ENCODE measurements around the gene RPS6KA4.
"Not testable (repeated sequence)": the region's sequence is repeated elsewhere in the genome, so short reads cannot be mapped to it uniquely, and the experiment has no call there.

RPS6KA4 gene

DNA sequence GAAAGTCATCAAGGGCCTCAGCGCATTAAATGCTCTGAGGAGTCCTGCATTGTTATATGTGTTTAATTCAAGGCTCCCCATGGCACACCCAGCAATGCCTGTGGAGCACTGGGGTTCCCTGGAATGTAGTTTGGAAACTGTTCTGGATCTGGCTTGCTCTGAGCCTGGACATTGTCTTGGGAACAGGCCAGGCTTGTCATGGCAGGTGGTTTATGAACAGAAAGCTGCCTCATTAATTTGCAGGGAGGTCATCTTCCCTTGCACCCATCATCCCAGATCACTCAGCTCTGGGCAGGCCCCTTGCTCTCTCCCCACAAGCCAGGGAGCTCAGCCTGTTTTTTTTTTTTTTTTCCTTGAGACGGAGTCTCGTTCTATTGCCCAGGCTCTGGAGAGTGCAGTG, 32.9 kb downstream of the RPS6KA4 start:
- no peak for DNase-seq

GRCh38 chr11:64395545-64396078, 36.6 kb downstream of the RPS6KA4 start:
- no peak for DNase-seq

GRCh38 chr11:64396079-64396591, 37.2 kb downstream of the RPS6KA4 start:
- DNase-seq: no peak

DNA sequence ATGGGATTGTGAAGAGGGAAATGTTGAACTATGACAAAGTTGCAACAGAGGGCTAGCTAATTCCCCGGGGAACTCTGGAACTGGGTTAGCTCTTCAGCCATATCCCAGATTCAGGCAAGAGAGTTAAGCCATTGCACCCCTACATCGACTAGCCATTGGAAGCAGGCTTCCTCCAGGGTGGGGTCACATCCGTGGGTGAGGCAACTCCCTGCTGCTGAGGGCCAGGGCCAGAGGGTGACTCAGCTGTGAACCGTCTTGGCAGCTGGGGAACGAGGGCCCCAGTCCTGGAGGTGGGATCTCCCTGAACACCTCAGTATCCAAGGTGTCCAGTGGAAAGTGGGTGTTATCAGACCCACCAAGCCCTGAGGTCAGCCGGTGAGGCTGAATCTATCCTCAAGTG, 41.1 kb downstream of the RPS6KA4 start:
- DNase-seq: no peak

DNA sequence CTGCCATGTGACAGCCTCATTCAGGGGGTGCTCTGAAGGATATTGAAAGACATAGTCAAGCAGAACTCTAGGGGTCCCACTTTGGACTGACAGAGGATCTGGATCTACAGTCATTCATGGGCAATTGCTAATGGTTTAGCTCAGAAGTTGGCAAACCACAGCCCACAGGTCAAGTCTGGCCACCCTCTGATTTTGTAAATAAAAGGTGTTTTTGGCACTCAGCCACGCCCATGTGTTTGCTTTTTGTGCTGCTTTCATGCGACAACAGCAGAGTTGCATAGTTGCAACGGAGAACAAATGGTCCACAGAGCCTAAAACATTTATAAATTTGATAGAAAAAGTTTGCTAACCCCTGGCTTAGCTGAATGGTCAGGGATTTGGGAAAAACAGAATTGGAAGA, 41.7 kb downstream of the RPS6KA4 start:
- no peak for DNase-seq

GRCh38 chr11:64401775-64402174, 42.8 kb downstream of the RPS6KA4 start:
- DNase-seq: no peak

- no peak for DNase-seq
Observed at GRCh38 chr11:64403106-64403505, 44.1 kb downstream of the RPS6KA4 start.

DNA sequence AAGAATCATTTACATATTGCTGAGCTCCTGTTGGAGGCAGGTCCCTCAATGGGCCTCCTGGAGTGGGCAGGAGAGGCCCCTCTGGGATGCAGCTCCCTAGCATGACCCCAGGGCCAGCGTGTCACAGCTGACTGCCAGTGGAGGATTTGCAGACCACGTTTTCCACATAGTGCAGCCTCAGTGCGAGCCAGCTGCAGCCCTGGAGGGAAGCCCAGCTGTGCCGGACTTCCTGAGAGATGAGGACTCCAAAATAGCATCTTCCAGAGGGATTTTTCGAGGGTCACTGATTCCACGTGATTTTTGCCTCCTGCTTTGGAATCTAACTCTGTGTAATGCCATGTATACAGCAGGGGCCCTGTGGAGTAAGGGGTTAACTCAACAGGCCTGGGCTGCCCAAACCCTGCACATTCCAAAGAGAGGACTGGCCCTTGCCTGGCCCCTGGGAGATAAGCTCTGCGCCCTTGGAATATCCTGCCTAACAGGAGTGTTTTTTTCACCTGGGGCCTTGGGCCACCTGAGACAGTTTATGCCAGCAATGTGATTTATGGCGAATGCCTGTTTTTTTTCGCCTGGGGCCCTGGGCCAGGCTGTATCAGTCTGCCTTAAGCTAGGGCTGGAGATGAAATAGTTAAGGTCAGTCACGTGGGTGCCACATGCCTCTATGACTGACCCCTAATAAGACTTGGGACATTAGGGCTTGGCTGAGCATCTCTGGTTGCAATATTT, 47.4 kb downstream of the RPS6KA4 start:
- DNase-seq: no peak

DNA sequence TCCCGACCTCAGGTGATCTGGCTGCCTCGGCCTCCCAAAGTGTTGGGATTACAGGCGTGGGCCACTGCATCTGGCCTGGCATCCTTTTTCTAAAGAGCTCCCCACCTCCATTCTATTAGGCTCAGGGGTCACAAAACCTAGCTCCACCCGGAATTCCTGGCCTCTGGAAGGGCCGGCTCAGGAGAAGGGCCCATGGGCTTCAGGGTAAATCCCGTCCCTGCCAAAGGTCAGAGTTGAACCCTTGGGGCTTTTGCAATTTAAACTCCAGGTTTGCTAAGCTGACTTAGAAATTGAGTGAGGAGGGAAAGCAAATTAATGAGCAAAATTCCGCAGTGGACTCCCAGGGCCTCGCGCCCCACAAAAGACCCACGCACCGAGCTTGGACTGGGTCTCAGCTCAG, 48.3 kb downstream of the RPS6KA4 start:
- no peak for DNase-seq

DNA sequence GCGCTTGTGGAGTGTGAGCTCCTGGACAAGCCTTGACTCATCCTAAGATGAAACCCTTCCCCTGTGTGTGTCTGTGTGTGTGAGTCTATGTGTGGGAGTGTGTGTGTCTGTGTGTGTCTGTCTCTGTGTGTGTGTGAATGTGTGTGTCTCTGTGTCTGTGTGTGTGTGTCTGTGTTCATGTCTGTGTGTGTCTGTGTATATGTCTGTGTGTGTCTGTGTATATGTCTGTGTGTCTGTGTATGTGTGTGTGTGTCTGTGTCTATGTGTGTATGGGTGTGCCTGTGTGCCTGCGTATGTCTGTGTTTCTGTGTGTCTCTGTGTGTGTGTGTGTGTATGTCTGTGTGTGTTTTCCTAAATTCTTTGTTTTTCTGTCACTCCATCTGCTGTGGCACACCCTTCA, 48.7 kb downstream of the RPS6KA4 start:
- no peak for DNase-seq

DNA sequence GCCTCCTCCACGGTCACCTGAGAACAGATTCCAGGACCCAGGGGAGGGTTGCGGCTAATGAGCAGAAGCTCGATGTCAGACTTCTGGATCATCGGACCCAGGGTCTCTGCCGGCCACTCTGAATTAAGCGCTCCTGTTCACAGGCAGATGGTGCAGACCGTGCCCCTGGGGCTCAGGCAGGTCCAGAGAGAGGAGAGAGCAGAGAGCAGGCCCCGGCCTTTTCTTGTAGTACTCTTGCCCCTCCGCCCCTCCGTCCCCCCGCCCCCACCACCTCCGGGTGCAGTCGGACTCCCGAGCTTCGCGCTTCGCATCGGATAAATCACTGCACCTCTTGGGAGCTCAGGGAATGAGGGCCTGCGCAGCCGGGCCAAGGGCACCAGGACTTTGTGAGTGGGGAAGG, 50.3 kb downstream of the RPS6KA4 start:
- no peak for DNase-seq

- DNase-seq: no peak
Observed at GRCh38 chr11:64409707-64410403, 50.9 kb downstream of the RPS6KA4 start.

- DNase-seq: no peak
Observed at GRCh38 chr11:64410404-64410734, 51.4 kb downstream of the RPS6KA4 start.

DNA sequence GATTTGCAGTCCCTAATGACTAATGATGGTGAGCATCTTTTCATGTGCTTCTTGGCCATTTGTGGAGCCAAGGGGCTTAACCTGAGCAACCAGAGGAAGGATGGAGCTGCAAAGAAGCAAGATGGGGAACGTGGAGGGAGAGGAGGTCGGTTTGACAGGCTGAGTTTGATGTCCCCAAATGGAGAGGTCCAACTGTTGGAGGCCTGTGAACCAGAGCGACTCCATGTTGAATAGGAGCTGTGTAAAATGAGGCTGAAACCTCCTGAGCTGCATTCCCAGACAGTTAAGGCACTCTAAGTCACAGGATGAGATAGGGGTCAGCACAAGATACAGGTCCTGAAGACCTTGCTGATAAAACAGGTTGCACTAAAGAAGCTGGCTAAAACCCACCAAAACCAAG, 54.5 kb downstream of the RPS6KA4 start:
- no peak for DNase-seq

- no peak for DNase-seq
Observed at GRCh38 chr11:64415286-64415685, 56.3 kb downstream of the RPS6KA4 start.

GRCh38 chr11:64415996-64416728, 57.2 kb downstream of the RPS6KA4 start:
- DNase-seq: peak; percentile 6

DNA sequence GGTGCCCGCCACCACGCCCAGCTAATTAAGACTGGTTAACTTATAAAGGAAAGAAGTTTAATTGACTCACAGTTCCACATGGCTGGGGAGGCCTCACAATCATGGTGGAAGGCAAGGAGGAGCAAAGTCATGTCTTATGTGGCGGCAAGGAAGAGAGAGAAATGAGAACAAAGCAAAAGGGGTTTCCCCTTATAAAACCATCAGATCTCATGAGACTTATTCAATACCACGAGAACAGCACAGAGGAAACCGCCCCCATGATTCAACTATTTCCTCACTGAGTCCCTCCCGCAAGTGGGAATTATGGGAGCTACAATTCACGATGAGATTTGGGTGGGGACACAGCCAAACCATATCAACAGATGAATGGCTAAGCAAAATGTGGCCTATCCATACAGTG, 59.3 kb downstream of the RPS6KA4 start:
- DNase-seq: not testable (repeated sequence)

- DNase-seq: no peak
Observed at GRCh38 chr11:64419257-64419790, 60.4 kb downstream of the RPS6KA4 start.

GRCh38 chr11:64419818-64420485, 61.0 kb downstream of the RPS6KA4 start:
- DNase-seq: no peak
